Measurements from ENCODE around the gene OR1E2.
"Not testable (repeated sequence)": the region's sequence is repeated elsewhere in the genome, so short reads cannot be mapped to it uniquely, and the experiment has no call there.

OR1E2 gene

DNA sequence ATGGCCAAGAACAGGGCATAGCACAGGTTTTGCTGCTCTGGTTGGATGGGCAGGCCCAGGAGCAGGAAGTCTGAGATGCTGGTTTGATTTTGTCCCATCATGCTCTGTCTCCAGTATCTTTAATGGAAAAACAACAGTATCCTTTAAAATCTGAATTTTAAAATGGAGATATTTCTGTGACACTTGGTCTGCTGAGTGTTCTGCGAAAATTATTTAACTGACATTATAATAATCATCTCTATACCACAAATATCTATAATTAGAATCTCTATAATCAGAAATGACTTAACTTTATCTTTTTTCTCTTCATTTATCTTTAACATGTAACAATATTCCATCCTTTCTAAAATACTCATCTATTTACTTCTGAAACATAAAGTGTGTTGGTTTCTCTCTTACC is 35.3 kb downstream of the OR1E2 start, which contains the start of gene OR1E1:
Gene OR1E1 (minus strand): TSS at position 101 of the 400 bp plus-strand sequence. CDS start 0 bp downstream, at position 101.
- in situ Hi-C loops (cut with MboI; ENCODE audit: low sequenced_read_pairs): no loop called here

DNA sequence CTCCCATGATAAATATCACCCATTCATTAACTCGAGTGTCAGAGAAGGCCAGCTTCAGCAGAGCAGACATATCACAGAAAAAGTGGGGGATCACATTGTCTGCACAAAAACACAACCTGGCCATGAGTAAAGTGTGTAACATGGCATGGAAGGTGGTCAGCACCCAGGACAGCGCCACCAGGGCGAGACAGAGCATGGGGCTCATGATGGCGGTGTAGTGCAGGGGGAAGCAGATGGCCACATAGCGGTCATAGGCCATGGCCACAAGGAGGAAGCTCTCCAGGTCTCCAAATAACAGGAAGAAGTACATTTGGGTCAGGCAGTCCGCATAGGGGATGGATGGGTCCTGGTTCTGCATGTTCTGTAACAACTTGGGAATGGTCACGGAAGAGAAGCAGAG is 35.8 kb downstream of the OR1E2 start:
- in situ Hi-C loops (cut with MboI; ENCODE audit: low sequenced_read_pairs): not testable (repeated sequence)

DNA sequence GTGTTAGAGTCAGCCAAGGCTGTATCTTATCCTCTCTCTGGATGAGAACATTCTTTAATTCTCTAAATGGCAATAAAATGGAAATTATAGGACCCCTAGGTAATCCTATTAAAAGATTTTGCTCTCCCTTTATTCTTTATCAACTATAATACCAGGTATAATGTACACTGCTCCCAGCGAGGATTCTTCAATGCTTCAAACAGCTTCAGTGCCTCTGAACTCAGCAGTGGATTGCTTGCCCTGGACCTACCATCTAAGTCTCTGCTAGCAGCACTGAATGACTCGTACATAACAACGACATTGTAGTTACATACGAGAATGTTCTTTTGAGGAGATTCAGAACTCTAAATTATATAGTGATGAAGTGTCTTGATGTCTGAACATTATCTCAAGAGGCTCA is 43.9 kb downstream of the OR1E2 start:
- in situ Hi-C loops (cut with MboI; ENCODE audit: low sequenced_read_pairs): no loop called here

DNA sequence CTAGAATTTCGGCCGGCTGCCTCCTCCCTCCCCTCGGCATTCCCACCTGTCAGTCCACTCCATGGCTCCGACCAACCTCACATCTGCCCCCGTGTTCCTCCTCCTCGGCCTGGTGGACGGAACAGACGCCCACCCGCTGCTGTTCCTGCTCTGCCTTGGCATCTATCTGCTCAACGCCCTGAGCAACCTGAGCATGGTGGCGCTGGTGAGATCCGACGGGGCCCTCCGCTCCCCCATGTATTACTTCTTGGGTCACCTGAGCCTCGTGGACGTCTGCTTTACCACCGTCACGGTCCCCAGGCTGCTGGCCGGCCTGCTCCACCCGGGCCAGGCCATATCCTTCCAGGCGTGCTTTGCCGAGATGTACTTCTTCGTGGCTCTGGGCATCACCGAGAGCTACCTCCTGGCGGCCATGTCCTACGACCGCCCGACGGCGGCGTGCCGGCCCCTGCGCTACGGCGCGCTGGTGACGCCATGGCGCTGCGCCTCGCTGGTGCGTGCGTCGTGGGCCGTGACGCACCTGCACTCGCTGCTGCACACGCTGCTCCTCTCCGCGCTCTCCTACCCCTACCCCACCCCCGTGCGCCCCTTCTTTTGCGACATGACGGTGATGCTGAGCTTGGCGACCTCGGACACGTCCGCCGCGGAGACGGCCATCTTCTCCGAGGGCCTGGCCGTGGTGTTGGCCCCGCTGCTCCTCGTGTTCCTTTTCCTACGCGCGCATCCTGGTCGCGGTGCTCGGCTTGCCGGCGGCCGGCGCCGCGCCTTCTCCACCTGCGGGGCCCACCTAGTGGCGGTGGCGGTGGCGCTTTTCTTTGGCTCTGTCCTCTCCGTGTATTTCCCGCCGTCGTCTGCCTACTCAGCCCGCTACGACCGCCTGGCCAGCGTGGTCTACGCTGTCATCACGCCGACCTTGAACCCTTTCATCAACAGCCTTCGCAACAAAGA is 47.5 kb downstream of the OR1E2 start, which contains the start of gene OR3A2:
Gene OR3A2 (minus strand): TSS at position 440 of the 948 bp plus-strand sequence.
- in situ Hi-C loops (cut with MboI; ENCODE audit: low sequenced_read_pairs): no loop called here
